H9 (cell line): ENCODE data around the gene HCAR3. TPM values are rescaled to one million over a fixed set of nuclear protein-coding genes. Genes with fewer than 3 reads are reported as not detected.
"Not testable (repeated sequence)": the region's sequence is repeated elsewhere in the genome, so short reads cannot be mapped to it uniquely, and the experiment has no call there.

Experiments
- DNase-seq: peaks from one replicate; pipeline ENCODE4 v3.0.0-alpha.2; 2017
- H2AFZ ChIP-seq: one replicate; pipeline ENCODE4 v1.6.1; 2013; ENCODE audit warnings: mild to moderate bottlenecking, low read length, control low read depth, moderate library complexity
- H2AK5ac ChIP-seq: 2 replicates; pipeline ENCODE4 v1.6.1; 2013; ENCODE audit warnings: low read length, control low read depth, mixed read lengths; ENCODE audit not compliant: insufficient read length
- H2BK120ac ChIP-seq: one replicate; pipeline ENCODE4 v1.6.1; 2013; ENCODE audit warnings: low read depth, mild to moderate bottlenecking, low read length, control low read depth, inconsistent platforms; ENCODE audit not compliant: poor library complexity, severe bottlenecking
- H2BK12ac ChIP-seq: 2 replicates; pipeline ENCODE4 v1.6.1; 2013; ENCODE audit warnings: low read length, control low read depth, mixed read lengths, low read depth; ENCODE audit not compliant: insufficient read length
- H2BK15ac ChIP-seq: 2 replicates; pipeline ENCODE4 v1.6.1; 2013; ENCODE audit warnings: low read depth, low read length, control low read depth
- H2BK20ac ChIP-seq: one replicate; pipeline ENCODE4 v1.6.1; 2013; ENCODE audit warnings: low read depth, mild to moderate bottlenecking, low read length, control low read depth, inconsistent platforms; ENCODE audit not compliant: poor library complexity, severe bottlenecking
- H2BK5ac ChIP-seq: 2 replicates; pipeline ENCODE4 v1.6.1; 2013; ENCODE audit warnings: low read length, control low read depth, mixed read lengths; ENCODE audit not compliant: insufficient read length
- H3K14ac ChIP-seq: 2 replicates; pipeline ENCODE4 v1.6.1; 2013; ENCODE audit warnings: low read length, control low read depth; ENCODE audit not compliant: insufficient read depth
- H3K18ac ChIP-seq: 2 replicates; pipeline ENCODE4 v1.6.1; 2013; ENCODE audit warnings: low read depth, mild to moderate bottlenecking, mixed read lengths, low read length, control low read depth; ENCODE audit not compliant: insufficient read length
- H3K23ac ChIP-seq: 2 replicates; pipeline ENCODE4 v1.6.1; 2013; ENCODE audit warnings: low read length, control low read depth, mixed read lengths, low read depth; ENCODE audit not compliant: insufficient read length
- H3K23me2 ChIP-seq: 2 replicates; pipeline ENCODE4 v1.6.1; 2013; ENCODE audit warnings: low read depth, mild to moderate bottlenecking, mixed read lengths, low read length, control low read depth; ENCODE audit not compliant: insufficient read length, poor library complexity, severe bottlenecking
- H3K27ac ChIP-seq: 2 replicates; pipeline ENCODE4 v1.5.1; 2013; ENCODE audit warnings: low read length, control low read depth, mixed read lengths, low read depth; ENCODE audit not compliant: insufficient read length
- H3K27me3 ChIP-seq: 2 replicates; pipeline ENCODE4 v1.6.1; 2013; ENCODE audit warnings: low read length, control low read depth, inconsistent platforms; ENCODE audit not compliant: insufficient read depth
- H3K4ac ChIP-seq: 2 replicates; pipeline ENCODE4 v1.6.1; 2013; ENCODE audit warnings: low read depth, mild to moderate bottlenecking, control low read depth, inconsistent platforms, low read length, moderate library complexity
- H3K4me1 ChIP-seq: 2 replicates; pipeline ENCODE4 v1.6.1; 2013; ENCODE audit warnings: low read length, control low read depth, inconsistent platforms; ENCODE audit not compliant: insufficient read depth
- H3K4me2 ChIP-seq: 2 replicates; pipeline ENCODE4 v1.6.1; 2013; ENCODE audit warnings: low read length, control low read depth, mixed read lengths; ENCODE audit not compliant: insufficient read length, insufficient read depth
- H3K56ac ChIP-seq: 2 replicates; pipeline ENCODE4 v1.6.1; 2013; ENCODE audit warnings: low read depth, mild to moderate bottlenecking, mixed read lengths, low read length, control low read depth; ENCODE audit not compliant: insufficient read length
- H3K79me1 ChIP-seq: 2 replicates; pipeline ENCODE4 v1.6.1; 2013; ENCODE audit warnings: low read depth, mild to moderate bottlenecking, moderate library complexity, low read length, control low read depth, inconsistent platforms; ENCODE audit not compliant: insufficient read depth, poor library complexity, severe bottlenecking
- H3K79me2 ChIP-seq: 2 replicates; pipeline ENCODE4 v1.6.1; 2013; ENCODE audit warnings: low read length, control low read depth, inconsistent platforms; ENCODE audit not compliant: insufficient read depth
- H3K9ac ChIP-seq: 2 replicates; pipeline ENCODE4 v1.6.1; 2013; ENCODE audit warnings: low read length, control low read depth, mixed read lengths; ENCODE audit not compliant: insufficient read length; ENCODE audit errors: extremely low read depth
- H3K9me3 ChIP-seq: one replicate; pipeline ENCODE4 v1.6.1; 2013; ENCODE audit warnings: low read depth, low read length, inconsistent platforms; ENCODE audit not compliant: control insufficient read depth
- H3T11ph ChIP-seq: one replicate; pipeline ENCODE4 v1.6.1; 2013; ENCODE audit warnings: mild to moderate bottlenecking, low read length, control low read depth, inconsistent platforms
- H4K20me1 ChIP-seq: one replicate; pipeline ENCODE4 v1.6.1; 2013; ENCODE audit not compliant: control insufficient read depth, insufficient read length, insufficient read depth
- H4K5ac ChIP-seq: 2 replicates; pipeline ENCODE4 v1.6.1; 2013; ENCODE audit warnings: low read depth, mild to moderate bottlenecking, mixed read lengths, low read length, control low read depth; ENCODE audit not compliant: insufficient read length
- H4K8ac ChIP-seq: replicated peaks from 2 replicates; pipeline ENCODE4 v1.6.1; 2013; ENCODE audit warnings: low read length, control low read depth, mixed read lengths, low read depth; ENCODE audit not compliant: insufficient read length
- H4K91ac ChIP-seq: 2 replicates; pipeline ENCODE4 v1.6.1; 2013; ENCODE audit warnings: low read depth, mild to moderate bottlenecking, moderate library complexity, mixed read lengths, low read length, control low read depth; ENCODE audit not compliant: insufficient read length
- H3K27ac Mint-ChIP-seq, 3 experiments: 2 replicates in 2 of 3; 3 replicates in 1 of 3; pipeline ENCODE4 v1.8.0; 2020 to 2021; ENCODE audit warnings: mixed read lengths in 3 of 3, mild to moderate bottlenecking in 1 of 3, moderate library complexity in 1 of 3
- H3K27me3 Mint-ChIP-seq: 2 replicates; pipeline ENCODE4 v1.8.0; 2021; ENCODE audit warnings: low read depth, mild to moderate bottlenecking, moderate library complexity, mixed read lengths
- H3K36me3 Mint-ChIP-seq, 3 experiments: 2 replicates in 2 of 3; 3 replicates in 1 of 3; pipeline ENCODE4 v1.8.0; 2020 to 2021; ENCODE audit warnings: low read depth in 3 of 3, mixed read lengths in 3 of 3; ENCODE audit not compliant: insufficient read depth in 1 of 3
- H3K4me1 Mint-ChIP-seq, 2 experiments: 2 replicates each; pipeline ENCODE4 v1.8.0; 2020; ENCODE audit warnings: mixed read lengths in 2 of 2
- H3K4me3 Mint-ChIP-seq, 2 experiments: 2 replicates in 1 of 2; 3 replicates in 1 of 2; pipeline ENCODE4 v1.8.0; 2020 to 2021; ENCODE audit warnings: mild to moderate bottlenecking in 2 of 2, mixed read lengths in 2 of 2, moderate library complexity in 1 of 2
- H3K9me3 Mint-ChIP-seq, 2 experiments: 2 replicates in 1 of 2; 3 replicates in 1 of 2; pipeline ENCODE4 v1.8.0; 2020; ENCODE audit warnings: mild to moderate bottlenecking in 2 of 2, mixed read lengths in 2 of 2, moderate library complexity in 1 of 2
- CTCF ChIP-seq: fragments of 200-600 bp; sonication (generic); conservative IDR thresholded peaks from 3 replicates; pipeline ENCODE4 v1.8.0; 2021; ENCODE audit warnings: antibody characterized with exemption, mild to moderate bottlenecking
- WGBS: extraction: QIAGEN DNeasy Blood & Tissue Kit; methylation state at CpG from one replicate; pipeline ENCODE4 v1.1.7; 2013; ENCODE audit warnings: missing lambda C conversion rate, low lambda C conversion rate, mixed read lengths; ENCODE audit not compliant: insufficient read length; ENCODE audit errors: extremely low coverage; 5-methylcytosine and 5-hydroxymethylcytosine counted together
- total RNA-seq: library from RNA; stranded (reverse); gene quantifications from 2 replicates; pipeline ENCODE4 v1.2.1, GENCODE V29; 2021

The HCAR3 gene
- total RNA-seq, 1 experiment from 2014 or later = not detected

DNA sequence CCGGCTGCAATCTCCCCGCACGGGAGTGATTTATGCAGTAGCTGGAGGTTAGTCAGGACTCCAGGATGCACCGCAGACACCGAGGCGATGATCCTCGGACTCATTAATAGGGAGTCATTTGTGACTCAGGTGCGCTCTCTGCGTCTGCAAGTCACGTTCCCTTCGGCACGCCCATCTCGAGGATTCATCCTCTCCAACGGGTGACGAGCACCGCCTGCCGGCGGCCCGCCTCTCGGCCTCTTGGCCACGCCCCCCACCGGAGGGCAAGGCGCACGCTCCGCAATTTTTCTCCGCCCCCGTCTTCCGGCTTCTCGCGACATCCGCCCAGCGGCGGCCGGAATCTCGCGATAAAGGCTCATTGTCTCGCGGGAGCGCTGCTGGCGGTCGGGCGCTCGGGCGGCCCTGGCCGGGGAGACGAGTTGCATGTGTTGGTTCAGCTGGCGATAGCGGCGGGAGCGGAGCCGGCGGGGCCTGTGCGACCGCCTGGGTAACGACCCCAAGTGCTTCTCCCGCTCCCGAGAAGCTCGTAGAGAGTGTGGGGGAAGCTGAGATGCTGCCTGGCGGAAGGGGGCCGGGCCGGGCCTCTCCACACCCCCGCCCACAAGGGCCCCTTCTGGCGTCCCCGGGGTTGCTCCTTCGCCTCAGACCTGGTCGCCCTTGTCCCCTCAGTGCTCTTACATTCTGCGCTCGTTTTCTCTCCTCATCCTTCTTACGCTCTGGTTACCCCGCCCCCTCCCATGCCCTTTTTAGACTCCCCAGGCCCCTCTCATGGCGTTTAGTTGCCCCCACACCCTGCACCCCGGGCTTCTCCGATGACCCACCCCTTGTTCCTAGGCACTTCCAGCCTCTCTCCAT lies 36.1 kb upstream of the HCAR3 start, which contains the start of gene DENR:
DENR (plus strand) TSS at position 361 of the 855 bp plus-strand sequence. CDS start 878 bp downstream, outside the sequence.
- WGBS = no CpG with 5 or more reads among the region's 73 CpGs
- peak within 1 kb of the TSS; percentile 57 for H3K56ac ChIP-seq
- Mint-ChIP-seq H3K36me3 (peaks cover 29 to 53% (median 45%) of the 10 kb centered on the region in 3 experiments; a peak in 6 of 7 replicates), H3K4me1 (peaks cover 32 to 34% of the 10 kb centered on the region in 2 experiments), H3K4me3 (peak within 1 kb of the TSS; percentile 90 to 97), H3K9me3 (no peaks in the 10 kb centered on the region; a peak in 1 of 5 replicates), H3K27me3 (no peaks in the 10 kb centered on the region), H3K27ac (peak within 1 kb of the TSS; percentile 98 to 100 (median 99))
- H4K8ac ChIP-seq = no peak within 1 kb of the TSS
- H3K79me1 ChIP-seq = peaks cover 4% of the 10 kb centered on the region
- no peak within 1 kb of the TSS for H3T11ph ChIP-seq
- no peak within 1 kb of the TSS for H2AFZ ChIP-seq
- no peak within 1 kb of the TSS for H2BK20ac ChIP-seq
- DNase-seq = peak; percentile 100
- H4K5ac ChIP-seq = no peak within 1 kb of the TSS
- no peaks in the 10 kb centered on the region for H4K20me1 ChIP-seq
- H3K18ac ChIP-seq = peak within 1 kb of the TSS; percentile 88
- no peaks in the 10 kb centered on the region for H3K9me3 ChIP-seq
- no peak within 1 kb of the TSS for H4K91ac ChIP-seq
- no peak within 1 kb of the TSS for H2AK5ac ChIP-seq
- peak within 1 kb of the TSS; percentile 62 for H2BK120ac ChIP-seq
- no peaks in the 10 kb centered on the region for H3K4me1 ChIP-seq
- no peak within 1 kb of the TSS for H2BK5ac ChIP-seq
- no peak within 1 kb of the TSS for H3K23ac ChIP-seq
- H3K4me2 ChIP-seq = peak within 1 kb of the TSS; percentile 99
- peak within 1 kb of the TSS; percentile 24 for H3K27ac ChIP-seq
- peak within 1 kb of the TSS; percentile 99 for H3K9ac ChIP-seq
- peak; percentile 88 for TF ChIP-seq CTCF
- no peak within 1 kb of the TSS for H2BK15ac ChIP-seq
- H3K27me3 ChIP-seq = no peaks in the 10 kb centered on the region
- no peak within 1 kb of the TSS for H3K4ac ChIP-seq
- H3K14ac ChIP-seq = peak within 1 kb of the TSS; percentile 96
- no peak within 1 kb of the TSS for H2BK12ac ChIP-seq
- H3K79me2 ChIP-seq = peaks cover 7% of the 10 kb centered on the region; the same call in 1 of the 2 replicates
- H3K23me2 ChIP-seq = peaks cover 5% of the 10 kb centered on the region

DNA sequence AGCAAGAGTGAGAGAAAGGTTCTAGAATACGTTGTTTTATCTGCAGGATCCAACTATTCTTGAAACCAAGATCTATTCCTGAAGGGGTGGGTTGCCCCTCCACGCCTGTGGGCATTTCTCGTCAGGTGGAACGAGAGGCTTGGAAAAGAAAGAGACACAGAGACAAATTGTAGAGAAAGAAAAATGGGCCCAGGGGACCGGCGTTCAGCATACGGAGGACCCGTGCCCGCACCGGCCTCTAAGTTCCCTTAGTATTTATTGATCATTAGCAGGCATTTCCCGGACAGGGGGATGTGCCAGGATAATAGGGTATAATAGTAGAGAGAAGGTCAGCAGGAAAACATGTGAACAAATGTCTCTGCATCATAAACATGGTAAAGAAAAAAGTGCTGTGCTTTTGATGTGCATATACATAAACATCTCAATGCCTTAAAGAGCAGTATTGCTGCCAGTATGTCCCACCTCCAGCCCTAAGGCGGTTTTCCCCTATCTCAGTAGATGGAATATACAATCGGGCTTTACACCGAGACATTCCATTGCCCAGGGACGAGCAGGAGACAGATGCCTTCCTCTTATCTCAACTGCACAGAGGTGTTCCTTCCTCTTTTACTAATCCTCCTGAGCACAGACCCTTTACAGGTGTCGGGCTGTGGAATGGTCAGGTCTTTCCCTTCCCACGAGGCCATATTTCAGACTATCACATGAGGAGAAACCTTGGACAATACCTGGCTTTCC lies 34.3 kb upstream of the HCAR3 start:
- not testable (repeated sequence) for H3K27me3 ChIP-seq, H3T11ph ChIP-seq, H3K9me3 ChIP-seq, H3K23me2 ChIP-seq, H3K4ac ChIP-seq, H3K56ac ChIP-seq, H2AFZ ChIP-seq, H2BK15ac ChIP-seq, H2BK12ac ChIP-seq, H2BK5ac ChIP-seq, H4K20me1 ChIP-seq, H3K79me2 ChIP-seq, DNase-seq, H3K27me3 Mint-ChIP-seq, H3K9me3 Mint-ChIP-seq, H3K4me1 ChIP-seq, H4K8ac ChIP-seq, H3K79me1 ChIP-seq, H4K91ac ChIP-seq, H4K5ac ChIP-seq, H2BK20ac ChIP-seq, H3K23ac ChIP-seq, H2AK5ac ChIP-seq
- peak overlapping the region; percentile 71; the same call in 1 of the 2 replicates for H3K14ac ChIP-seq
- H3K27ac ChIP-seq = peak overlapping the region; percentile 82
- Mint-ChIP-seq H3K4me1 (peaks cover 32 to 34% of the 10 kb centered on the region in 2 experiments), H3K36me3 (peaks cover 16 to 35% (median 28%) of the 10 kb centered on the region in 3 experiments; a peak in 6 of 7 replicates), H3K4me3 (peak overlapping the region; percentile 90 to 97), H3K27ac (peak overlapping the region; percentile 98 to 100 (median 99))
- peak overlapping the region; percentile 33 for H3K18ac ChIP-seq
- peak overlapping the region; percentile 67 for H3K4me2 ChIP-seq
- peak overlapping the region; percentile 28 for H3K9ac ChIP-seq
- peak overlapping the region; percentile 39 for H2BK120ac ChIP-seq
- WGBS = no CpG with 5 or more reads among the region's 17 CpGs
